Esophagus squamous epithelium (tissue), 5 donors: ENCODE results near the gene CD58. TPM values are rescaled to one million over a fixed set of nuclear protein-coding genes. Genes with fewer than 3 reads are reported as not detected.

Experiments used
- DNase-seq: peaks from one replicate; lab custom pipeline; 2025; lab: John Stamatoyannopoulos, UW
- H3K27ac ChIP-seq, 4 donors: fragments of 200-600 bp; sonication (generic); one replicate each; pipeline ENCODE4 v1.5.1; 2016 to 2019; ENCODE audit warnings: mild to moderate bottlenecking in 1 of 4
- H3K27me3 ChIP-seq, 4 donors: fragments of 200-600 bp; sonication (generic); 1 replicate in 3 of 4; 2 replicates in 1 of 4; pipeline versions ENCODE4 v1.5.1 to v1.6.0; 2017 to 2021; ENCODE audit warnings: antibody characterized with exemption in 1 of 4
- H3K36me3 ChIP-seq, 3 donors: fragments of 200-600 bp; sonication (generic); one replicate each; pipeline ENCODE4 v1.5.1; 2016 to 2019
- H3K4me1 ChIP-seq, 3 donors: fragments of 200-600 bp; sonication (generic); one replicate each; pipeline ENCODE4 v1.5.1; 2017 to 2019
- H3K4me3 ChIP-seq, 4 donors: fragments of 200-600 bp; sonication (generic); 1 replicate in 3 of 4; 2 replicates in 1 of 4; pipeline ENCODE4 v1.5.1; 2016 to 2019; ENCODE audit warnings: mild to moderate bottlenecking in 2 of 4, moderate library complexity in 1 of 4
- H3K9me3 ChIP-seq, 3 donors: fragments of 200-600 bp; sonication (generic); one replicate each; pipeline ENCODE4 v1.5.1; 2016 to 2019
- POLR2A ChIP-seq, 4 donors: fragments of 450-650 bp; IDR thresholded peaks; one replicate each; pipeline ENCODE4 v1.6.1; 2017; ENCODE audit warnings: antibody characterized with exemption in 4 of 4, mild to moderate bottlenecking in 4 of 4, moderate library complexity in 3 of 4
- WGBS, 2 donors: methylation state at CpG; one replicate each; pipeline ENCODE4 v1.1.5; 2018; 5-methylcytosine and 5-hydroxymethylcytosine counted together
- intact Hi-C: fragments of 100-400 bp; cut with DNase I; formaldehyde crosslinking; loops from one replicate; pipeline ENCODE4 v1.15.0; 2022
- total RNA-seq, 4 donors: library from RNA; depleted of rRNA; stranded (reverse); fragments of >200 nt; gene quantifications; one replicate each; pipeline ENCODE4 v1.1.0, GENCODE V29; 2016
- TF ChIP-seq, protein P1 (sequence below), 6 experiments: fragments of 450-650 bp in 4 of 6; fragments of 200-600 bp in 2 of 6; sonication (generic) in 2 of 6; IDR thresholded peaks; one replicate each; pipeline ENCODE4 v1.5.1; 2016 to 2019; ENCODE audit warnings: antibody characterized with exemption in 6 of 6, mild to moderate bottlenecking in 4 of 6, moderate library complexity in 4 of 6
- donor health status: DM: yes; HTN: yes; CAD: no.

The CD58 gene
- total RNA-seq, 4 donors from 2014 or later = 19.4 to 54.4 (median 32.5) TPM

DNA sequence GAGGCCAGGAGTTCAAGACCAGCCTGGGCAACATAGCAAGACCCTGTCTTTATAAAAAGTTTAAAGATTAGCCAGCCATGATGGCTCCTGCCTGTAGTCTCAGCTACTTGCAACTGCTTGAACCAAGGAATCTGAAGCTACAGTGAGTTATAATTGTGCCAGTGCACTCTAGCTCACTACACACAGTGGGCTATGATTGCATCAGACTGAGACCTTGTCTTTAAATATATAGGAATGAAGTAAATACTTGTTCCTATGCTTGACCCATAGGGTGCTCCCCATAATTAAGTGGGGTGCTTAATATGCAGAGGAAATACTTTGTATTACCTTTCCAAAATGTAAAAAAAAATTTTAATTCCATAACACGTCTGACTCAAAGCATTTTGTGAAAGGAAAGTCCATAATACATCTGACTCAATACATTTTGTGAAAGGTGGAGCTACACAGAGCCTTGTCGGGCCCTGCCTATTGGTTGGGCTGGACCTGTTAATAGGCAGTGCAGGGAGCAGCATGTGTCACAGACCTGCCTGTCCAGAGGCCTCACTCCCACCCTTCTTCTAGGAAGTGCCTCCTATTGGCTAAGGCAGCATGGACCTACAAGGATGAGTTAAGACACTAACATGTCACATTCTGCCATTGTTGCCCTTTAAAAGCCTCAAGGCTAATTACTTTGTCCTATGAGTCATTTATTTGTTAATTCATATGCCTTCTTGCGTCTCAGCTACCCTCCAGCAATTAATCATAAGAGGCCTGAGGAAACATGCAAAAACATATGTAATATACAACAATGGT, 33.6 kb downstream of the CD58 start:
- Histone ChIP-seq H3K27ac (peak overlapping the region; percentile 35 to 77 (median 60)), H3K4me3 (no peak overlapping the region), H3K36me3 (peaks cover 3 to 82% (median 14%) of the 10 kb centered on the region in 3 donors), H3K4me1 (peaks cover 8 to 44% (median 9%) of the 10 kb centered on the region in 3 donors), H3K9me3 (no peaks in the 10 kb centered on the region), H3K27me3 (no peaks in the 10 kb centered on the region)
- 23 to 47% methylated on average over 3 of the region's 3 CpGs for WGBS, 2 donors
- no peak for DNase-seq
- TF ChIP-seq POLR2A (IDR thresholded peaks at IDR 0.05) = no peak
- TF ChIP-seq, protein P1, sequence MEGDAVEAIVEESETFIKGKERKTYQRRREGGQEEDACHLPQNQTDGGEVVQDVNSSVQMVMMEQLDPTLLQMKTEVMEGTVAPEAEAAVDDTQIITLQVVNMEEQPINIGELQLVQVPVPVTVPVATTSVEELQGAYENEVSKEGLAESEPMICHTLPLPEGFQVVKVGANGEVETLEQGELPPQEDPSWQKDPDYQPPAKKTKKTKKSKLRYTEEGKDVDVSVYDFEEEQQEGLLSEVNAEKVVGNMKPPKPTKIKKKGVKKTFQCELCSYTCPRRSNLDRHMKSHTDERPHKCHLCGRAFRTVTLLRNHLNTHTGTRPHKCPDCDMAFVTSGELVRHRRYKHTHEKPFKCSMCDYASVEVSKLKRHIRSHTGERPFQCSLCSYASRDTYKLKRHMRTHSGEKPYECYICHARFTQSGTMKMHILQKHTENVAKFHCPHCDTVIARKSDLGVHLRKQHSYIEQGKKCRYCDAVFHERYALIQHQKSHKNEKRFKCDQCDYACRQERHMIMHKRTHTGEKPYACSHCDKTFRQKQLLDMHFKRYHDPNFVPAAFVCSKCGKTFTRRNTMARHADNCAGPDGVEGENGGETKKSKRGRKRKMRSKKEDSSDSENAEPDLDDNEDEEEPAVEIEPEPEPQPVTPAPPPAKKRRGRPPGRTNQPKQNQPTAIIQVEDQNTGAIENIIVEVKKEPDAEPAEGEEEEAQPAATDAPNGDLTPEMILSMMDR (IDR thresholded peaks at IDR 0.05) = no peak
- intact Hi-C loops = no loop called here

DNA sequence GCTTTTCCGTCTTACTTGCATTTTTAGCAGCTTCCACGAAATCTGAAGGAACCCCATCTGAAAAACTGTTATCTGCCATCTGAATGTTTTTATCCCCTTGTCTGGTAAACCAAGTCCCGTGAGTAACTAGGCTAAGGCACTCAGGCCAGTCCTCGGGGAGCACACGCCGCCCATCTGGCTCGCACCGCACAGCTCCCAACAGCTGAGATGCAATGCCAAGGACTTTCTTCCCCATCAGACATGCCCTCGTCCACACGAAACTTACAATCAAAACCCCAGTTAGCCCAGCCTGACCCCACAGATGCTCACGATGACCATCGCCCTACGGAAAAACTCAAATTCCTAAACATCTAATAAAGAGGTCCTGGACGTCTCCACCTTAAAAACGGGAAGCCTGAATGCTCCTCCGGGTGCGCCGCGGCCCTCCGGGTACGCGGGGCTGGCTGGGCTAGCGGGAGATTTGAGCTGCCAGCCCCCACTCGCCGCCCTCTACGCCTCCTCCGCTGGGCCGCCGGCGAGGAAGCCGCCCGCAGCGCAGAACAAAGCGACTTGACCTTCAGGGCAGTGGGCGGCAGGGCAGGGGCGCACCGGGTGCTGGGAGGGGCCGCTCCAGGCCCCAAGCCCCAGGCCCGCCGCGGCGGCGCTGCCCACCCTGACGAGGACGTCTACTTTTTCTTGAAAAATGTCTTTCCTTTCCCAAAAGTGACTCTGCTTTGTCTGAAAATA, 36.6 kb downstream of the CD58 start:
- H3K4me1 ChIP-seq = peaks cover 8 to 34% (median 9%) of the 10 kb centered on the region in 3 donors
- peaks cover 3 to 58% (median 14%) of the 10 kb centered on the region in 3 donors for H3K36me3 ChIP-seq
- no peak for TF ChIP-seq POLR2A (IDR thresholded peaks at IDR 0.05)
- TF ChIP-seq, protein P1 (IDR thresholded peaks at IDR 0.05) = no peak
- no peak for DNase-seq
- H3K9me3 ChIP-seq = no peaks in the 10 kb centered on the region
- intact Hi-C loops = no loop called here
- no peak overlapping the region for H3K27ac ChIP-seq
- H3K27me3 ChIP-seq = no peaks in the 10 kb centered on the region
- 88 to 92% methylated on average over 26 to 35 of the region's 45 CpGs for WGBS, 2 donors
- H3K4me3 ChIP-seq = no peak overlapping the region

DNA sequence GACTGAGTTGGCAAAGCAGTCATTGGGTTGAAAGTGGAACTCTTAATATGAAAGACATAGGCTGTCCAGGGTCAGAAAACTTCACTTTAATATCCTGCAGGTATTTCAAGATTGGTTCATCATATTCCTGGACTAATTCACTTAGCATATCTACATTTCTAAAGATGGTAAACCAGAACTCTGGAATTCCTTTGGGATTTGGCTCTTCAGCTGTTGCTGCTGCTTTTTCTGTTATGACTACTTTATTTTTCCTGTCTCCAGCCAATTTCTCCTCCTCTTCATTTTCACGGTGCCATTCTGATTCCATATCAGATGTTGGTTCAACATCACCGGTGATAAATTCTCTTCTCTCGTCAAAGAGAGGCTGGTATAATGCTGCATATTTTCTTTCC, 37.4 kb downstream of the CD58 start:
- intact Hi-C loops = no loop called here
- H3K27me3 ChIP-seq = no peaks in the 10 kb centered on the region
- H3K27ac ChIP-seq = no peak overlapping the region
- peaks cover 3 to 50% (median 7%) of the 10 kb centered on the region in 3 donors for H3K36me3 ChIP-seq
- H3K4me3 ChIP-seq = no peak overlapping the region
- WGBS, 2 donors = 63 to 94% methylated on average over 3 of the region's 3 CpGs
- TF ChIP-seq, protein P1 (IDR thresholded peaks at IDR 0.05) = no peak
- TF ChIP-seq POLR2A (IDR thresholded peaks at IDR 0.05) = no peak
- no peaks in the 10 kb centered on the region for H3K9me3 ChIP-seq
- peaks cover 8 to 30% (median 8%) of the 10 kb centered on the region in 3 donors for H3K4me1 ChIP-seq
- no peak for DNase-seq

DNA sequence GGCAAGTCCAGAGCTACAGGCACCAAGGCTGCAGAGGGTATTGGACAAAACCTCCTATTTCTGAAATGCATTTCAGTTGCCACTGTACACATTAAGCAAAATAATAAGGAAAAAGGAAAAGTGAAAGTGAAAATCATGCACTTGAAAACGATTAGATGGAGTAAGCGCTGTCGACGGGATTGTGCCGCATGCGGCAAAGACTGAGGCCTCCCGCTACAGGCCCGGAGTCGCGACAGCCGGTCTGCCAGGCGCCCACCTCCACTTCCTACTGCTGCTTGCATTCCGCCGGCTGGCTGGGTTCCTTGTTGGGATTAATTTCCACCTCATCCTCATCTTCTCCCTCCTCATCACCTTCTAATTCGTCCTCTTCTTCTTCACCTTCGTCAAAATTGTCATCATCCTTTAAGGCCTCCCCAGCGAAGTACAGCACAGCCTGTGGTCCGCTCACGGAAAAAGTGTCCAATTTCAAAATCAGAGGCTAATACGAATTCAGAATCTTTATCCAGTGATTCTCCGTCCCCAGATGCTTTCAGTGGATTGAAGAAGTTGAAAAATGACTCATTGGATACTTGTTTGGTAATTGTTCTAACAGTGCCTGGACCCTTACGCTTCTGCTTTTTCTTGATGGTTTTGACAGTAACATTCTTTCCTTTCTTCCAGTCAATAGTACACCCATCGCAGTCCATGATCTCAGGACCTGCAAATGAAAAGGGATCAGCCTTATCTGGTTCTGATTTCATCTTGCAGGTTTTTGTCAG, 38.0 kb downstream of the CD58 start:
- no peak for DNase-seq

More for the DNA sequence above, 38.0 kb downstream of the CD58 start:
- Histone ChIP-seq H3K27ac (no peak overlapping the region), H3K36me3 (peaks cover 3 to 46% (median 7%) of the 10 kb centered on the region in 3 donors), H3K4me1 (peaks cover 4 to 25% (median 7%) of the 10 kb centered on the region in 3 donors), H3K9me3 (no peaks in the 10 kb centered on the region), H3K4me3 (no peak overlapping the region), H3K27me3 (no peaks in the 10 kb centered on the region)
- TF ChIP-seq, protein P1 (IDR thresholded peaks at IDR 0.05) = no peak
- no peak for TF ChIP-seq POLR2A (IDR thresholded peaks at IDR 0.05)
- 88 to 94% methylated on average over 23 of the region's 23 CpGs for WGBS, 2 donors
- intact Hi-C loops = no loop called here
